Measurements from ENCODE around the gene TBC1D1. TPM values are rescaled to one million over a fixed set of nuclear protein-coding genes. Genes with fewer than 3 reads are reported as not detected.

Gene TBC1D1
- total RNA-seq, 1 donor from 2014 or later: 129 TPM

- peaks cover 45% of the 10 kb centered on the region for H3K4me1 ChIP-seq
- H3K27ac ChIP-seq (replicated peaks): no peak overlapping the region
- H3K36me3 ChIP-seq: peaks cover 5% of the 10 kb centered on the region
- H3K4me3 ChIP-seq: no peak overlapping the region
- H3K27me3 ChIP-seq (ENCODE audit: low read depth): no peaks in the 10 kb centered on the region
- no peak for DNase-seq
- H3K9me3 ChIP-seq (replicated peaks): no peaks in the 10 kb centered on the region
- TF ChIP-seq CTCF (IDR thresholded peaks at IDR 0.05; ENCODE audit: borderline replicate concordance): no peak
- intact Hi-C loops (cut with micrococcal nuclease): no loop called here
These were observed 36.5 kb downstream of the TBC1D1 start for GRCh38 chr4:37927434-37927833.

- Histone ChIP-seq H3K4me1 (peaks cover 50% of the 10 kb centered on the region), H3K9me3 (replicated peaks) (no peaks in the 10 kb centered on the region), H3K4me3 (no peak overlapping the region), H3K27me3 (ENCODE audit: low read depth) (no peaks in the 10 kb centered on the region), H3K27ac (replicated peaks) (no peak overlapping the region), H3K36me3 (peaks cover 5% of the 10 kb centered on the region)
- no peak for TF ChIP-seq CTCF (IDR thresholded peaks at IDR 0.05; ENCODE audit: borderline replicate concordance)
- intact Hi-C loops (cut with micrococcal nuclease): no loop called here
- no peak for DNase-seq
These were observed 37.8 kb downstream of the TBC1D1 start for GRCh38 chr4:37928426-37929416.

- H3K36me3 ChIP-seq: peaks cover 5% of the 10 kb centered on the region
- TF ChIP-seq CTCF (IDR thresholded peaks at IDR 0.05; ENCODE audit: borderline replicate concordance): no peak
- H3K27me3 ChIP-seq (ENCODE audit: low read depth): no peaks in the 10 kb centered on the region
- no peak overlapping the region for H3K4me3 ChIP-seq
- H3K4me1 ChIP-seq: peaks cover 70% of the 10 kb centered on the region
- peaks cover 13% of the 10 kb centered on the region for H3K9me3 ChIP-seq (replicated peaks)
- intact Hi-C loops (cut with micrococcal nuclease): no loop called here
- no peak for DNase-seq
- H3K27ac ChIP-seq (replicated peaks): no peak overlapping the region
These were observed 43.2 kb downstream of the TBC1D1 start for GRCh38 chr4:37934096-37934495.

GRCh38 chr4:37934609-37935008 is 43.7 kb downstream of the TBC1D1 start:
- DNase-seq: no peak
- Histone ChIP-seq H3K9me3 (replicated peaks) (peaks cover 14% of the 10 kb centered on the region), H3K27me3 (ENCODE audit: low read depth) (no peaks in the 10 kb centered on the region), H3K4me1 (peaks cover 65% of the 10 kb centered on the region), H3K27ac (replicated peaks) (peak overlapping the region; percentile 16), H3K4me3 (no peak overlapping the region), H3K36me3 (peaks cover 5% of the 10 kb centered on the region)
- no peak for TF ChIP-seq CTCF (IDR thresholded peaks at IDR 0.05; ENCODE audit: borderline replicate concordance)
- intact Hi-C loops (cut with micrococcal nuclease): no loop called here

GRCh38 chr4:37935026-37935425 is 44.1 kb downstream of the TBC1D1 start:
- Histone ChIP-seq H3K9me3 (replicated peaks) (peaks cover 14% of the 10 kb centered on the region), H3K27me3 (ENCODE audit: low read depth) (no peaks in the 10 kb centered on the region), H3K36me3 (peaks cover 5% of the 10 kb centered on the region), H3K27ac (replicated peaks) (peak overlapping the region; percentile 16), H3K4me3 (no peak overlapping the region), H3K4me1 (peaks cover 62% of the 10 kb centered on the region)
- DNase-seq: no peak
- intact Hi-C loops (cut with micrococcal nuclease): no loop called here
- no peak for TF ChIP-seq CTCF (IDR thresholded peaks at IDR 0.05; ENCODE audit: borderline replicate concordance)
